ENCODE data around the gene TPP2.

TPP2 gene

GRCh38 chr13:102703726-102704035, 106.9 kb downstream of the TPP2 start:
- Histone ChIP-seq H2BK15ac (ENCODE audit: low read length) (no peak overlapping the region), H3K4me3 (ENCODE audit: low read length in 2 of 2) (no peak overlapping the region), H4K8ac (ENCODE audit: low read depth, low read length) (no peak overlapping the region), H4K91ac (ENCODE audit: low read depth, low read length, poor library complexity) (no peak overlapping the region), H3K14ac (ENCODE audit: low read length) (no peak overlapping the region), H2AFZ (ENCODE audit: low read length) (no peak overlapping the region), H3K27ac (replicated peaks; ENCODE audit: low read length) (no peak overlapping the region), H3K4me2 (ENCODE audit: insufficient read depth, low read length, poor library complexity, severe bottlenecking) (no peak overlapping the region), H3K9me3 (replicated peaks in 1 of 2; ENCODE audit: control insufficient read depth in 2 of 2, insufficient read depth in 1 of 2, low read depth in 1 of 2, low read length in 2 of 2) (peaks cover 2 to 3% of the 10 kb centered on the region in 2 donors), H3K18ac (ENCODE audit: low read length) (no peak overlapping the region), H3K36me3 (replicated peaks in 1 of 2; ENCODE audit: control insufficient read depth in 2 of 2, insufficient read depth in 2 of 2, low read length in 2 of 2) (no peaks in the 10 kb centered on the region), H2BK12ac (ENCODE audit: low read length) (no peak overlapping the region), H3K23ac (ENCODE audit: low read depth, low read length, poor library complexity) (no peak overlapping the region), H3K27me3 (ENCODE audit: control insufficient read depth in 3 of 3, insufficient read depth in 3 of 3, low read depth in 1 of 3, low read length in 3 of 3) (no peaks in the 10 kb centered on the region), H3K9ac (ENCODE audit: low read depth, low read length, poor library complexity) (no peak overlapping the region), H3K4ac (ENCODE audit: low read length) (no peak overlapping the region), H2BK5ac (ENCODE audit: low read length) (no peak overlapping the region), H2BK120ac (ENCODE audit: low read depth, low read length) (no peak overlapping the region), H2AK5ac (ENCODE audit: low read depth, low read length) (no peak overlapping the region), H3K4me1 (ENCODE audit: control insufficient read depth in 2 of 2, insufficient read depth in 1 of 2, low read depth in 1 of 2, low read length in 2 of 2) (no peaks in the 10 kb centered on the region), H3K79me1 (ENCODE audit: low read depth, low read length) (no peaks in the 10 kb centered on the region)
- no peak for DNase-seq (ENCODE audit: low spot score)

GRCh38 chr13:102704238-102705058, 107.7 kb downstream of the TPP2 start:
- WGBS, 2 donors (ENCODE audit: extremely low coverage in 2 of 2, insufficient read length in 2 of 2, insufficient replicate concordance in 1 of 2), result no CpG with 5 or more reads among the region's 6 CpGs
- Histone ChIP-seq H3K27ac (replicated peaks; ENCODE audit: low read length) (no peak overlapping the region), H2BK5ac (ENCODE audit: low read length) (no peak overlapping the region)

GRCh38 chr13:102707467-102707866, 110.7 kb downstream of the TPP2 start:
- Histone ChIP-seq H3K14ac (ENCODE audit: low read length) (no peak overlapping the region), H2BK120ac (ENCODE audit: low read depth, low read length) (no peak overlapping the region), H3K36me3 (replicated peaks in 1 of 2; ENCODE audit: control insufficient read depth in 2 of 2, insufficient read depth in 2 of 2, low read length in 2 of 2) (no peaks in the 10 kb centered on the region), H3K4me2 (ENCODE audit: insufficient read depth, low read length, poor library complexity, severe bottlenecking) (no peak overlapping the region), H4K8ac (ENCODE audit: low read depth, low read length) (no peak overlapping the region), H3K27ac (replicated peaks; ENCODE audit: low read length) (no peak overlapping the region), H2BK12ac (ENCODE audit: low read length) (no peak overlapping the region), H2AK5ac (ENCODE audit: low read depth, low read length) (no peak overlapping the region), H3K4me1 (ENCODE audit: control insufficient read depth in 2 of 2, insufficient read depth in 1 of 2, low read depth in 1 of 2, low read length in 2 of 2) (no peaks in the 10 kb centered on the region), H2BK5ac (ENCODE audit: low read length) (no peak overlapping the region), H2AFZ (ENCODE audit: low read length) (no peak overlapping the region), H2BK15ac (ENCODE audit: low read length) (no peak overlapping the region), H3K79me1 (ENCODE audit: low read depth, low read length) (no peaks in the 10 kb centered on the region), H3K23ac (ENCODE audit: low read depth, low read length, poor library complexity) (no peak overlapping the region), H3K9me3 (replicated peaks in 1 of 2; ENCODE audit: control insufficient read depth in 2 of 2, insufficient read depth in 1 of 2, low read depth in 1 of 2, low read length in 2 of 2) (peaks cover 0 to 5% of the 10 kb centered on the region in 2 donors), H3K18ac (ENCODE audit: low read length) (no peak overlapping the region), H4K91ac (ENCODE audit: low read depth, low read length, poor library complexity) (no peak overlapping the region), H3K27me3 (ENCODE audit: control insufficient read depth in 3 of 3, insufficient read depth in 3 of 3, low read depth in 1 of 3, low read length in 3 of 3) (no peaks in the 10 kb centered on the region), H3K4ac (ENCODE audit: low read length) (no peak overlapping the region), H3K4me3 (ENCODE audit: low read length in 2 of 2) (no peak overlapping the region), H3K9ac (ENCODE audit: low read depth, low read length, poor library complexity) (no peak overlapping the region)
- no CpG with 5 or more reads among the region's 4 CpGs for WGBS, 2 donors (ENCODE audit: extremely low coverage in 2 of 2, insufficient read length in 2 of 2, insufficient replicate concordance in 1 of 2)
- no peak for DNase-seq (ENCODE audit: low spot score)

More at GRCh38 chr13:102704238-102705058, 107.7 kb downstream of the TPP2 start:
- Histone ChIP-seq H2BK15ac (ENCODE audit: low read length) (no peak overlapping the region), H2BK120ac (ENCODE audit: low read depth, low read length) (no peak overlapping the region), H3K18ac (ENCODE audit: low read length) (no peak overlapping the region), H3K27me3 (ENCODE audit: control insufficient read depth in 3 of 3, insufficient read depth in 3 of 3, low read depth in 1 of 3, low read length in 3 of 3) (no peaks in the 10 kb centered on the region), H4K91ac (ENCODE audit: low read depth, low read length, poor library complexity) (no peak overlapping the region), H3K4me3 (ENCODE audit: low read length in 2 of 2) (no peak overlapping the region), H3K14ac (ENCODE audit: low read length) (no peak overlapping the region), H3K4me1 (ENCODE audit: control insufficient read depth in 2 of 2, insufficient read depth in 1 of 2, low read depth in 1 of 2, low read length in 2 of 2) (no peaks in the 10 kb centered on the region), H3K9me3 (replicated peaks in 1 of 2; ENCODE audit: control insufficient read depth in 2 of 2, insufficient read depth in 1 of 2, low read depth in 1 of 2, low read length in 2 of 2) (peaks cover 0 to 5% of the 10 kb centered on the region in 2 donors), H3K9ac (ENCODE audit: low read depth, low read length, poor library complexity) (no peak overlapping the region), H3K36me3 (replicated peaks in 1 of 2; ENCODE audit: control insufficient read depth in 2 of 2, insufficient read depth in 2 of 2, low read length in 2 of 2) (no peaks in the 10 kb centered on the region), H2BK12ac (ENCODE audit: low read length) (no peak overlapping the region), H2AFZ (ENCODE audit: low read length) (no peak overlapping the region), H3K79me1 (ENCODE audit: low read depth, low read length) (no peaks in the 10 kb centered on the region), H3K4ac (ENCODE audit: low read length) (no peak overlapping the region), H3K4me2 (ENCODE audit: insufficient read depth, low read length, poor library complexity, severe bottlenecking) (no peak overlapping the region), H3K23ac (ENCODE audit: low read depth, low read length, poor library complexity) (no peak overlapping the region), H2AK5ac (ENCODE audit: low read depth, low read length) (no peak overlapping the region), H4K8ac (ENCODE audit: low read depth, low read length) (no peak overlapping the region)
- DNase-seq (ENCODE audit: low spot score), result no peak

GRCh38 chr13:102708211-102708610, 111.4 kb downstream of the TPP2 start:
- H3K4ac ChIP-seq (ENCODE audit: low read length), result no peak overlapping the region
- no peak overlapping the region for H2AFZ ChIP-seq (ENCODE audit: low read length)
- H3K9ac ChIP-seq (ENCODE audit: low read depth, low read length, poor library complexity), result no peak overlapping the region
- H2BK120ac ChIP-seq (ENCODE audit: low read depth, low read length), result no peak overlapping the region
- no peak overlapping the region for H3K4me2 ChIP-seq (ENCODE audit: insufficient read depth, low read length, poor library complexity, severe bottlenecking)
- no peaks in the 10 kb centered on the region for H3K79me1 ChIP-seq (ENCODE audit: low read depth, low read length)
- H3K4me3 ChIP-seq (ENCODE audit: low read length in 2 of 2), result no peak overlapping the region
- no peak overlapping the region for H2AK5ac ChIP-seq (ENCODE audit: low read depth, low read length)
- H4K8ac ChIP-seq (ENCODE audit: low read depth, low read length), result no peak overlapping the region
- H3K23ac ChIP-seq (ENCODE audit: low read depth, low read length, poor library complexity), result no peak overlapping the region
- H3K14ac ChIP-seq (ENCODE audit: low read length), result no peak overlapping the region
- no peak overlapping the region for H3K18ac ChIP-seq (ENCODE audit: low read length)
- peaks cover 0 to 5% of the 10 kb centered on the region in 2 donors for H3K9me3 ChIP-seq (replicated peaks in 1 of 2; ENCODE audit: control insufficient read depth in 2 of 2, insufficient read depth in 1 of 2, low read depth in 1 of 2, low read length in 2 of 2)
- H2BK15ac ChIP-seq (ENCODE audit: low read length), result no peak overlapping the region
- H3K27ac ChIP-seq (replicated peaks; ENCODE audit: low read length), result no peak overlapping the region
- no CpG with 5 or more reads among the region's 2 CpGs for WGBS, 2 donors (ENCODE audit: extremely low coverage in 2 of 2, insufficient read length in 2 of 2, insufficient replicate concordance in 1 of 2)
- H3K4me1 ChIP-seq (ENCODE audit: control insufficient read depth in 2 of 2, insufficient read depth in 1 of 2, low read depth in 1 of 2, low read length in 2 of 2), result no peaks in the 10 kb centered on the region
- H2BK5ac ChIP-seq (ENCODE audit: low read length), result no peak overlapping the region
- no peak overlapping the region for H2BK12ac ChIP-seq (ENCODE audit: low read length)
- H3K27me3 ChIP-seq (ENCODE audit: control insufficient read depth in 3 of 3, insufficient read depth in 3 of 3, low read depth in 1 of 3, low read length in 3 of 3), result no peaks in the 10 kb centered on the region
- DNase-seq (ENCODE audit: low spot score), result no peak
- no peaks in the 10 kb centered on the region for H3K36me3 ChIP-seq (replicated peaks in 1 of 2; ENCODE audit: control insufficient read depth in 2 of 2, insufficient read depth in 2 of 2, low read length in 2 of 2)
- H4K91ac ChIP-seq (ENCODE audit: low read depth, low read length, poor library complexity), result no peak overlapping the region

All from neuronal stem cell (in vitro differentiated cells).